HUES48 (cell line): ENCODE results near the gene SPAG17.
"Not testable (repeated sequence)": the region's sequence is repeated elsewhere in the genome, so short reads cannot be mapped to it uniquely, and the experiment has no call there.

Experiments used
- H3K27ac ChIP-seq: one replicate; pipeline ENCODE4 v1.7.0; 2013; ENCODE audit warnings: low read depth, low read length, inconsistent platforms
- H3K27me3 ChIP-seq: 2 replicates; pipeline ENCODE4 v1.6.1; 2013; ENCODE audit warnings: mild to moderate bottlenecking, low read length; ENCODE audit not compliant: control insufficient read depth, insufficient read depth
- H3K36me3 ChIP-seq: 2 replicates; pipeline ENCODE4 v1.6.1; 2013; ENCODE audit warnings: low read length; ENCODE audit not compliant: control insufficient read depth, insufficient read depth
- H3K4me1 ChIP-seq: 2 replicates; pipeline ENCODE4 v1.6.1; 2013; ENCODE audit warnings: mild to moderate bottlenecking, low read length; ENCODE audit not compliant: control insufficient read depth, insufficient read depth
- H3K4me3 ChIP-seq: 2 replicates; pipeline ENCODE4 v1.5.1; 2013; ENCODE audit warnings: mild to moderate bottlenecking, low read depth, low read length
- H3K9ac ChIP-seq: 2 replicates; pipeline ENCODE4 v1.6.1; 2013; ENCODE audit warnings: mild to moderate bottlenecking, low read depth, low read length, moderate library complexity
- H3K9me3 ChIP-seq: 2 replicates; pipeline ENCODE4 v1.6.1; 2013; ENCODE audit warnings: low read length; ENCODE audit not compliant: control insufficient read depth, insufficient read depth

Gene SPAG17

DNA sequence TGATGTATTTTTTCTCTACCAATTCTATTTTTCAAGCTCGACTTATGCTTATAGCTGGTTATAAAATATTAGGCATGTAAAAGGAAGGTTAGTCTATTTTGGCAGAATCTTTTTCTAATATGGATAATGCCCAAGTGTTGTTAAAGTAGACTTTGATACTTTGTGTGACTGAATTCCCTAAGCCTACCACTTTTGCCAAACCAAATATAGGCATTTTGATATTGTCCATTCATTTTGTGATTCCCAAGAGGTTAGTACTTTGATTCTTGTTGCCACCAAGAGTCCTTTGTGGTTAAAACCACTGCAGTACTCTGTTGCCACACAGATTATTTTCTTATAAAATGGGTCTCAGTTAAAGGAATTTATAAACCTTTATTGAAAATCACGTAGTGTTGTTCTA, 251.3 kb downstream of the SPAG17 start:
- H3K9me3 ChIP-seq = no peaks in the 10 kb centered on the region
- H3K4me1 ChIP-seq = no peaks in the 10 kb centered on the region
- H3K4me3 ChIP-seq = no peak overlapping the region
- no peak overlapping the region for H3K27ac ChIP-seq
- H3K9ac ChIP-seq = no peak overlapping the region
- H3K36me3 ChIP-seq = peaks cover 57% of the 10 kb centered on the region
- H3K27me3 ChIP-seq = no peaks in the 10 kb centered on the region

DNA sequence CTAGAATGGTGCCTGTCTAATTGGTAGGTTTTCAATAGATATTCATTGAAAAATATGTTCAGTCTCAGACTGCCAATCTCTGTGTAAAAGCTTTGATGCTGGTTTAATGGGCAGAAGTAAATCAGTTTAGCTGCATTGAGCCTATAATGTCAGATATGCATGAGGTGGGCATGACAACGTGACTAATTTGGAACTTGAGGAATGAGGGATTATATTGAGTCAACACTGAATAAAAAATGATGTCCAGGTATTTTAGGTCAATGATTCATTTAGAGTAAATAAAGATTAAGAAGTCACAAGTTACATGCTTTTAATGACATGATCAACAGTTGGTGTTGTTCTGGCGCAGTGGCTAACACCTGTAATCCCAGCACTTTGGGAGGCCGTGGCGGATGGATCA, 252.5 kb downstream of the SPAG17 start:
- no peak overlapping the region for H3K27ac ChIP-seq

DNA sequence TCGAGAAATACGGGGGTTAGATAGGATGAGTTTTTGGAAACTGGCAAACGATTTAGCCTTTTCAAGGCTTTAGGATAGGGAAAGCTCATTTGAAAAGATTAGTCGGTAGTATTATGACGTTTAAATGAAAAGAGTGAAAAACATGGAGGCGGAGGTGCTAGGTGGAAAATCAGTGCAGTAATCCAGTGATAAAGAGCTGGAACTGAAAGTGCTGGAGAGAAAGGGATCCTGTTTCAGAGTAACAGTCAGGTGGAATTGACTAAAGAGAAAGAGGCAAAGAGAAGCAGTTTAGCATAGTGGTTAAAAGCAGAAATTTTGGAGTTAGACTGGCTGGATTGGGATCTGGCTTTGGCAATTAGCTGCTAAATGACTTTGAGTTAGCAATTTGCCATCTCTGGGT, 254.5 kb downstream of the SPAG17 start:
- Histone ChIP-seq H3K9me3 (no peaks in the 10 kb centered on the region), H3K4me3 (peak overlapping the region; percentile 98), H3K4me1 (peaks cover 21% of the 10 kb centered on the region), H3K36me3 (peaks cover 24% of the 10 kb centered on the region), H3K9ac (peak overlapping the region; percentile 76; the same call in 1 of the 2 replicates), H3K27ac (no peak overlapping the region), H3K27me3 (no peaks in the 10 kb centered on the region)

More for the DNA sequence above, 252.5 kb downstream of the SPAG17 start:
- Histone ChIP-seq H3K27me3 (no peaks in the 10 kb centered on the region), H3K4me3 (no peak overlapping the region), H3K4me1 (peaks cover 8% of the 10 kb centered on the region; the same call in 1 of the 2 replicates), H3K36me3 (peaks cover 45% of the 10 kb centered on the region), H3K9me3 (no peaks in the 10 kb centered on the region), H3K9ac (no peak overlapping the region)

DNA sequence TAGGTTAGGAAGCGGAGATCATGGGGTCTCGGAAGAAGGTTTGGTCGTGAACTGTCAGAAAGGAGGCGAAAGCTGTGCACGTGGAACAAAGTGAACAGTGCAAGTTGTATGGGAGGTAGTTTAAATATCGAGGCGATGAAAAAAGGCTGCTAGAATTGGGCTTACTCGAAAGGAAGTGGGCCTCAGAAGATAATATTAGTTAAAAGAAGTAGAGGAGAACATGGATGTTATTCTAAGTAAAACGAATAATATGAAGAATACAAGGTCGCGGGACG, 254.9 kb downstream of the SPAG17 start:
- no peak overlapping the region for H3K27ac ChIP-seq
- H3K36me3 ChIP-seq = peaks cover 21% of the 10 kb centered on the region
- H3K27me3 ChIP-seq = no peaks in the 10 kb centered on the region
- peaks cover 21% of the 10 kb centered on the region for H3K4me1 ChIP-seq
- H3K9ac ChIP-seq = peak overlapping the region; percentile 76
- no peaks in the 10 kb centered on the region for H3K9me3 ChIP-seq
- H3K4me3 ChIP-seq = peak overlapping the region; percentile 98

DNA sequence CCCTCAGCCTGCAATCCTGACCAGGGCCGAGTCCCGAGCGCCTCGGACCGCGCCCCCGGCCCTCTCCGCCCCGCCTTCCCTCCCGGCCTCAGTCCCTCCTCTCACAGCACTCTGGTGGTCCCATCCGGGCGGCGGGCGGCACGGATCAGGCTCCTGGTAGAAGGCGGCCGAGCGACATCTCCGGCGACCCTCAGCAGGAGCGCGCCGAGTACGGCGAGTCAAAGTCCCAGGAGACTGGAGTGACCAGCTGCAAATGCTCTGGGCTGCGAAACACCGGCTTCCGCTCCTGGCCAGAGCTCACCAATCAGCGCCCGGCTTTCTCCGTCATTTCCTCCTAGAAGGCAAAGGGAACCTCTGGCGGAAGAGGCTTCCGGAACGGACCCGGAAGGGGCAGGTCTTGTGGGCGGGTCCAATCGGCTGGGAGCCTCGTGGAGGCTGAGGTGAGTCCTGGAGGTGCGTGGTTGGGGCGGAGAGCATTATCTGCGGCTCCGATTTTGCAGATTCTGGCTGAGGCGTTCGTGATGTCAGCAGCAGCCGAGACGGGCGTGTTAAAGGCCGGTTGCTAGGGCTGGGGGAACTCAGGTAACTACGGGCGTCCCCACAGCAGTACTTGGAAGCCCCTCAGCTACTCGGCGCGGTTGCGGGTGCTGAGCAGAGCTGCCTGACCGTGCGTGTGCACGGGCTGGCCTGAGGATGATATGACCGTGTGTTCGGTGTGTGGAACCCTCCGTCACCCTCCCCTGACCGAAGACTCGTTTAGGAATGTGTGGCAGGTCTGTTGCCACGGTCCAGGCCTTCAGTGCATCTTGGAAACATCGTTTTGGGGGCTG, 255.5 kb downstream of the SPAG17 start, which contains the start of the genes GDAP2 and WDR3:
Gene GDAP2, minus strand, starts transcription at position 279 of the 830 bp plus-strand sequence. CDS start 9,264 bp downstream, outside the sequence.
Gene WDR3, plus strand, starts transcription at position 397 of the 830 bp plus-strand sequence. CDS start 3,581 bp downstream, outside the sequence.
- H3K27me3 ChIP-seq = no peaks in the 10 kb centered on the region
- H3K9ac ChIP-seq = peak within 1 kb of the TSS; percentile 76
- H3K4me3 ChIP-seq = peak within 1 kb of the TSS; percentile 98
- no peaks in the 10 kb centered on the region for H3K9me3 ChIP-seq
- H3K27ac ChIP-seq = peak within 1 kb of the TSS; percentile 59
- H3K4me1 ChIP-seq = peaks cover 21% of the 10 kb centered on the region
- peaks cover 15% of the 10 kb centered on the region for H3K36me3 ChIP-seq

DNA sequence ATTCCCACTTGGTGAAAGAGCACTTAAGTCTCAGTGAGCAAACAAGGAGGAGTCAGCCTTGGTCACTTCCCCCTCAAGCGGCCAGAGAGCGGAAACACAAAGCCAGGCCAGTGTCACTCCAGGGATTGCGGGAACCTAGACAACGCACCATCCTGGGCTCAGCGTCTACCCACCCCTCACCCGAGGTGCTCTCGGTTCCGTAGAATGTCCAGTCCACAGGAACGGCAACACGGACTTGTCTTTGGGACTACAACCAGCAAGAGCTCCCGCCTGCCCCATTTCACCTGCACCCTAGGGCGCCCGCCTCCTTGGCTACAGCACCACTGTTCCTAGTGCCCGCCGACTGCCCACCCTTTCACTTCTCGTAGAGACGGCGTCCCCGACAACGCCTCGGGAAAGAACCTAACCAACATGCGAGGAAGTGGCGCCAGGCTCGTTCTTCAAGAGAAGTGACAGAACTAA, 256.1 kb downstream of the SPAG17 start:
- Histone ChIP-seq H3K4me3 (peak overlapping the region; percentile 98), H3K4me1 (peaks cover 21% of the 10 kb centered on the region), H3K36me3 (peaks cover 12% of the 10 kb centered on the region), H3K27ac (peak overlapping the region; percentile 59), H3K9ac (peak overlapping the region; percentile 8; the same call in 1 of the 2 replicates), H3K27me3 (no peaks in the 10 kb centered on the region), H3K9me3 (no peaks in the 10 kb centered on the region)

DNA sequence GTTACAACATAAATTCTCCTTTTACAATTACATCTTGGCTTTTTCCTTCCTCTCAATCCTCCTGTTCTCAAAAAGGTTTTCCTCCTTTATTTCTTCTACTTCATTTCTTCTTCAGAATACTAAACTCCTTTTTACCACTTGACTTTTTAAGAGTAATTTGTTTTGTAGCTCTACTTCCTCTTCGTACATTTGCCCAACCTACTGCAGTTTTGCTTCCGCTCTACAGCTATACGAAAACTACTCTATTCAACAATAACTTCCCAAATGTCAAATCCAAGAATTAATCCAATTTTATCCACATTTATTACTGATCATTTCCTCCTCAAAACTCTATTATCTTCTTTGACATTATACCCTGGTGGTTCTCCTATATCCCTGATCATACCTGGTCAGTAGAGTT, 259.0 kb downstream of the SPAG17 start:
- Histone ChIP-seq H3K4me3 (no peak overlapping the region), H3K4me1 (peaks cover 21% of the 10 kb centered on the region), H3K36me3 (peaks cover 5% of the 10 kb centered on the region; the same call in 1 of the 2 replicates)

DNA sequence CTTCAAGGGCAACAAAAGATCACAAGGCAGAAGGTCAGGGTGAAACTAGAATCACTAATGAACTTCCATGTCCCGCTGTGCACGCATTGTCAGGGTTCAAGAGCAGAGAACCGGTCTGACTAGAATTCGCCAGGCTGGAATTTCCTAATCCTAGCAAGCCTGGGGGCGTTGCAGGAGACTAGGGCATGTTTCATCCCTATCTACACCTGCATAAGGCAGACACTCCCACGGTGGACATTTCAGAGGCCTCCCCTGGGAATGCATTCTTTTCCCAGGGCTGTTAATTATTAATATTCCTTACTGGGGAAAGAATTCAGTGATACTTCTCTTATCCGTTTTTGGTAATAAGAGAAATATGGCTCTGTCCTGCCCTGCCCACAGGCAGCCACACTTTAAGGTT, 262.3 kb downstream of the SPAG17 start:
- H3K9me3 ChIP-seq, H3K9ac ChIP-seq, H3K27ac ChIP-seq, H3K27me3 ChIP-seq, H3K4me3 ChIP-seq: not testable (repeated sequence)
- Histone ChIP-seq H3K36me3 (peaks cover 26% of the 10 kb centered on the region), H3K4me1 (peaks cover 14% of the 10 kb centered on the region)

More for the DNA sequence above, 259.0 kb downstream of the SPAG17 start:
- H3K27ac ChIP-seq = no peak overlapping the region
- H3K9me3 ChIP-seq = peaks cover 5% of the 10 kb centered on the region; the same call in 1 of the 2 replicates
- no peak overlapping the region for H3K9ac ChIP-seq
- no peaks in the 10 kb centered on the region for H3K27me3 ChIP-seq

DNA sequence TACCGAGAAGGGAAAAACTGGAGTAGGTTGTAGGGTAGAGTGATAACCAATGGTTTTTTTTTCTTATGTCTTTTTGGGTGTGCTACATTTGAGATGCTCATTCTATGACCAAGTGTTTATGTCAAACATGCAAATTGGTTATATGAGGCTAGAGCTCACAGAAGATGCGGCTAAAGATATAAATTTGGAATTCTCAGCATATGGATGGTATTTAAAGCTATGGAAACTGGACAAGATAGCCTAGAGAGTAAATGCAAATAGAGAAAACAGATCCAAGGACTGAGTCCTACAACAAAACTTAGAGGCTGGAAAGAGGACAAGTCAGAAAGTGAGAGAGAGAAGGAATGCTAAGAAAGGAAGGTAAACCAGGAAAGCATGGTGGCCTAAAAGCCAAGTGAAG, 263.0 kb downstream of the SPAG17 start:
- no peak overlapping the region for H3K27ac ChIP-seq
- H3K36me3 ChIP-seq = peaks cover 33% of the 10 kb centered on the region
- H3K27me3 ChIP-seq = no peaks in the 10 kb centered on the region
- H3K4me3 ChIP-seq = no peak overlapping the region
- no peak overlapping the region for H3K9ac ChIP-seq
- H3K9me3 ChIP-seq = peaks cover 5% of the 10 kb centered on the region; the same call in 1 of the 2 replicates
- H3K4me1 ChIP-seq = peaks cover 7% of the 10 kb centered on the region

DNA sequence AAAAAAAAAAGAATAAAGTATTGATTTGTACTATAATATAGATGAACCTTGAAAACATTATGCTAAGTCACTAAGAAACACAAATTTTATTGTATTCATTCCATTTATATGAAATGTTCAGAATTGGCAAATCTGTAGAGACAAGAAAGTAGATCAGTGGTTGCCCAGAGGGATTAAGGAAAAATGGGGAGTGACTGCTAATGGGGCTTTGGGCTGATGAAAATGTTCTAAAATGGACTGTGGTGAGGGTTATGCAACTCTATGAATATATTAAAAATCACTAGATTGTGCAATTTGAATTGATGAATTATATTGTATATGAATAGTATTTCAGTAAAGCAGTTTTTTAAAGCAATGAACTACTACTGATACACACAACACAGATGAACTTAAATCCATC, 265.7 kb downstream of the SPAG17 start:
- H3K9ac ChIP-seq = no peak overlapping the region
- no peaks in the 10 kb centered on the region for H3K4me1 ChIP-seq
- no peak overlapping the region for H3K4me3 ChIP-seq
- peaks cover 5% of the 10 kb centered on the region; the same call in 1 of the 2 replicates for H3K9me3 ChIP-seq
- H3K36me3 ChIP-seq = peaks cover 55% of the 10 kb centered on the region
- no peak overlapping the region for H3K27ac ChIP-seq
- no peaks in the 10 kb centered on the region for H3K27me3 ChIP-seq

DNA sequence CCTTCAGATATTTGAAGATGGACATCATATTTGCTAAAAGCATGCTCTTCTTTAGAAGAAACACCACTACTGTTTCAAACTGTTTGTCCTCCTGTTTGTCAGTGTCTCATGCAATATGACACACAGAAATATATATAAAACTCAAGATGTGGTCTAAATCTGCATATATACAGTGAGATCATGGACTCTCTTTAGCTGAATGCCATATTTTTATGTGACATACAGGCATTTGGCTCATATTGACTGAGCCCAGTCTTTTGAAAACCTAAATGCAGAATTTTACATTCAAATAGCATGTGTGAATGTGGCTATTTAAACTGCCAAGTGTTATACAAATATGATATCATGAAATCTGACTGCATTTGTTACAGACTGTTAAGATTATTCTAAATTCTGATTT, 274.0 kb downstream of the SPAG17 start:
- no peak overlapping the region for H3K27ac ChIP-seq
- H3K27me3 ChIP-seq = no peaks in the 10 kb centered on the region
- H3K9me3 ChIP-seq = no peaks in the 10 kb centered on the region
- H3K4me1 ChIP-seq = no peaks in the 10 kb centered on the region
- no peak overlapping the region for H3K4me3 ChIP-seq
- peaks cover 75% of the 10 kb centered on the region for H3K36me3 ChIP-seq
- H3K9ac ChIP-seq = no peak overlapping the region
